ENCODE data around the gene SLX9. TPM values are rescaled to one million over a fixed set of nuclear protein-coding genes. Genes with fewer than 3 reads are reported as not detected.

SLX9 gene
- polyA plus RNA-seq, 1 donor (not counting 4 experiments of a cell fraction or from before 2014, with no cell fraction given), result 21.8 TPM

DNA sequence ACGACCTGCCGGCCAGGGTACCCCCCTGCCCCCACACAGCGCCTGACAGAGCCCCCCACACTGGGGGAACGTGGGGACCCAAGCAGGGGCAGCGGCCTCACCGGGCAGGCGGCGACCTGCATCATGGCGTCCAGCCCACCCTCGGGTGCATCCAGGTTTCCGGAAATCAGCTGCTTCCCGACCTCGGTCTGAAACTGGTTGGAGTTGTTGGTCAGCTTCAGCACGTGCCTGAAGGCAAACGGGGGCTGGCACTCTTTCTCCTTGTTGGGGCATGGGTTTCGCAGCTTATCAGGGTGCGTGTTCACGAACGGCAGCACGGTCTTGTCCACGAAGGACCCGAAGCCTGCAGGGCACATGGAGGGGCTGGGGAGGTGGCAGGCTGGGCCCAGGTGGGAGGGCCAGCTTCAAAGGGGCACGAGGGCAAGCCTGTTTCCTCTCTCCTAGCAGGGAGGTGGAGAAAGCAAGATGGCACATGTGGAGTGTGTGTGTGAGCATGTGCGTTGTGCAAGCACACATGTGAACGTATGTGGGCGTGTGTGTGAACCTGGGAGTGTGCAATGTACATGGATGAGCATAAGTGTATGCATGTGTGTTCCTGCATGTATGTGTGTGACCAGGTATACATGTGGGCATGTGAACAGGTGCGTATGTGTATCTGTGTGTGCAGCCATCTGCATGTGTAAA, 38.3 kb upstream of the SLX9 start:
- no peak for FAIRE-seq
- TF ChIP-seq EZH2 (IDR thresholded peaks at IDR 0.05; ENCODE audit: low read length), result no peak
- no peak for TF ChIP-seq CTCF (optimal IDR thresholded peaks at IDR 0.05 in 1 of 3, IDR thresholded peaks at IDR 0.05 in 1 of 3, conservative IDR thresholded peaks at IDR 0.05 in 1 of 3; ENCODE audit: extremely low read depth in 1 of 3, insufficient read depth in 2 of 3, low read length in 3 of 3)
- Histone ChIP-seq H3K9me1 (ENCODE audit: control insufficient read depth, extremely low read depth, insufficient read depth, low read length) (no peaks in the 10 kb centered on the region), H3K27me3 (ENCODE audit: control insufficient read depth, extremely low read depth, insufficient read depth, low read length) (peaks cover 46% of the 10 kb centered on the region), H3K9me3 (ENCODE audit: control insufficient read depth, low read depth, low read length) (no peaks in the 10 kb centered on the region), H4K20me1 (ENCODE audit: control insufficient read depth, extremely low read depth, insufficient read depth, low read length) (no peaks in the 10 kb centered on the region), H3K79me2 (ENCODE audit: control insufficient read depth, insufficient read depth, low read length) (no peaks in the 10 kb centered on the region), H3K4me3 (ENCODE audit: control insufficient read depth in 2 of 3, extremely low read depth in 1 of 3, insufficient read depth in 2 of 3, low read depth in 1 of 3, low read length in 3 of 3) (no peak overlapping the region), H2AFZ (ENCODE audit: control insufficient read depth, low read length) (no peak overlapping the region), H3K9ac (ENCODE audit: control insufficient read depth, extremely low read depth, insufficient read depth, low read length) (no peak overlapping the region), H3K4me1 (ENCODE audit: control insufficient read depth, extremely low read depth, insufficient read depth, low read length) (no peaks in the 10 kb centered on the region), H3K4me2 (ENCODE audit: control insufficient read depth, extremely low read depth, insufficient read depth, low read depth, low read length) (no peak overlapping the region), H3K27ac (ENCODE audit: control insufficient read depth, insufficient read depth, low read length) (no peak overlapping the region), H3K36me3 (ENCODE audit: control insufficient read depth in 2 of 2, extremely low read depth in 1 of 2, insufficient read depth in 2 of 2, low read length in 2 of 2) (no peaks in the 10 kb centered on the region)
- dilution Hi-C loops (cut with MboI; ENCODE audit: extremely low pct_ligation_motif_present, low sequenced_read_pairs), result no loop called here
- DNase-seq (ENCODE audit: low read depth, low spot score), result no peak

DNA sequence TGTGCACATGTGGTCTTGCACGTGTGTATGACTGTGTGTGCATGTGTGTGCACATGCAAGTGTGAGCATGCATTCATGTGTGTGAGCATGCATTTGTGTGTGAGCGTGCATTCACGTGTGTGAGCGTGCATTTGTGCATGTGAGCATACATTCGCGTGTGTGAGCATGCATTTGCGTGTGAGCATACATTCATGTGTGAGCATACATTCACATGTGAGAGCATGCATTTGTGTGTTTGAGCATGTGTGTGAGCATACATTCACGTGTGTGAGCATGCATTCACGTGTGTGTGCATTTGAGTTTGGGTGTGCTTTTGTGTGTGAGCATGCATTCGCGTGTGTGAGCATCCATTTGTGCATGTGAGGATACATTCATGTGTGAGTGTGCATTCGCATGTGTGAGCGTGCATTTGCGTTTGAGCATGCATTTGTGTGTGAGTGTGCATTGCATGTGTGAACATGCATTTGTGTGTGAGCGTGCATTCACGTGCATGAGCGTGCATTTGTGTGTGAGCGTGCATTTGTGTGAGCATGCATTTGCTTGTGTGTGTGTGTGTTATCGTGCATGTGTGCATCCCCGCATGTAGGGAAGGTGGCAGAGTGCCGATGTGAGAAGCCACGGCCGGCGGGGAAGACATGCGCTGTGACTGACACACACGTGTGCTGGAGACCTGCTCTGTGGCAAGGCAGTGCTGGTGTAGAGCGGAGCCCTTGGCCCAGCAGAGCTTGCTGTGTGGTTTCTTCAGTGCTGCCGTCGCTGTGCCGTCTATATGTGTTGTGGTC, 37.4 kb upstream of the SLX9 start:
- no peaks in the 10 kb centered on the region for H4K20me1 ChIP-seq (ENCODE audit: control insufficient read depth, extremely low read depth, insufficient read depth, low read length)
- no peaks in the 10 kb centered on the region for H3K4me1 ChIP-seq (ENCODE audit: control insufficient read depth, extremely low read depth, insufficient read depth, low read length)
- H3K9me1 ChIP-seq (ENCODE audit: control insufficient read depth, extremely low read depth, insufficient read depth, low read length), result no peaks in the 10 kb centered on the region
- H2AFZ ChIP-seq (ENCODE audit: control insufficient read depth, low read length), result no peak overlapping the region
- H3K4me3 ChIP-seq (ENCODE audit: control insufficient read depth in 2 of 3, extremely low read depth in 1 of 3, insufficient read depth in 2 of 3, low read depth in 1 of 3, low read length in 3 of 3), result no peak overlapping the region
- peaks cover 49% of the 10 kb centered on the region for H3K27me3 ChIP-seq (ENCODE audit: control insufficient read depth, extremely low read depth, insufficient read depth, low read length)
- no peaks in the 10 kb centered on the region for H3K36me3 ChIP-seq (ENCODE audit: control insufficient read depth in 2 of 2, extremely low read depth in 1 of 2, insufficient read depth in 2 of 2, low read length in 2 of 2)
- no peaks in the 10 kb centered on the region for H3K9me3 ChIP-seq (ENCODE audit: control insufficient read depth, low read depth, low read length)
- FAIRE-seq, result peak; percentile 9
- no peaks in the 10 kb centered on the region for H3K79me2 ChIP-seq (ENCODE audit: control insufficient read depth, insufficient read depth, low read length)
- H3K9ac ChIP-seq (ENCODE audit: control insufficient read depth, extremely low read depth, insufficient read depth, low read length), result no peak overlapping the region
- no peak overlapping the region for H3K27ac ChIP-seq (ENCODE audit: control insufficient read depth, insufficient read depth, low read length)
- dilution Hi-C loops (cut with MboI; ENCODE audit: extremely low pct_ligation_motif_present, low sequenced_read_pairs), result no loop called here
- H3K4me2 ChIP-seq (ENCODE audit: control insufficient read depth, extremely low read depth, insufficient read depth, low read depth, low read length), result no peak overlapping the region
- DNase-seq (ENCODE audit: low read depth, low spot score), result no peak
- TF ChIP-seq EZH2 (IDR thresholded peaks at IDR 0.05; ENCODE audit: low read length), result no peak
- no peak for TF ChIP-seq CTCF (optimal IDR thresholded peaks at IDR 0.05 in 1 of 3, IDR thresholded peaks at IDR 0.05 in 1 of 3, conservative IDR thresholded peaks at IDR 0.05 in 1 of 3; ENCODE audit: extremely low read depth in 1 of 3, insufficient read depth in 2 of 3, low read length in 3 of 3)

Measured in keratinocyte (primary cell).